ENCODE measurements around the gene CHRNA9.

CHRNA9 gene

GRCh38 chr4:40337523-40337922 lies 2.4 kb downstream of the CHRNA9 start:
- no peak for DNase-seq (ENCODE audit: low read depth in 3 of 3)

GRCh38 chr4:40340030-40340429 lies 4.9 kb downstream of the CHRNA9 start:
- no peak for DNase-seq (ENCODE audit: low read depth in 3 of 3)

- no peak for DNase-seq (ENCODE audit: low read depth in 3 of 3)
Observed at GRCh38 chr4:40347472-40347871, 12.3 kb downstream of the CHRNA9 start.

- no peak for DNase-seq (ENCODE audit: low read depth in 3 of 3)
Observed at GRCh38 chr4:40348000-40348399, 12.9 kb downstream of the CHRNA9 start.

- DNase-seq (ENCODE audit: low read depth in 3 of 3) = no peak
Observed at GRCh38 chr4:40349561-40350198, 14.5 kb downstream of the CHRNA9 start.

- no peak for DNase-seq (ENCODE audit: low read depth in 3 of 3)
Observed at GRCh38 chr4:40350627-40351227, 15.6 kb downstream of the CHRNA9 start.

DNA sequence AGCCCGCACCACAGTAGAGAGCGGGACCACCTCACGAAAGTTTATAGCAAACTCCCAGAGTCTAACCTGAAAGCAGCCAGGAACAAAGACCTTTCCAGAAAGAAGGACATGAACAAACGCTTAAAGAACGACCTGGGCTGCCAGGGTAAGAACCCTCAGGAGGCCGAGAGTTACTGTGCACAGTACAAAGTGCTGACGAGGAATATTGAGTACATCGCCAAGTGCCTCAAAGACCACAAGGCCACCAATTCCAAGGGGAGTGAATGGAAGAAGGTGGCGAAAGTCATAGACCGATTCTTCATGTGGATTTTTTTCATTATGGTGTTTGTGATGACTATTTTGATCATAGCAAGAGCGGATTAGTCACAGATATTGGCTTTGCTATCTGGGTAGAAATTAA lies 19.0 kb downstream of the CHRNA9 start:
- no peak for DNase-seq (ENCODE audit: low read depth in 3 of 3)

- no peak for DNase-seq (ENCODE audit: low read depth in 3 of 3)
Observed at GRCh38 chr4:40355131-40355530, 20.0 kb downstream of the CHRNA9 start.

DNA sequence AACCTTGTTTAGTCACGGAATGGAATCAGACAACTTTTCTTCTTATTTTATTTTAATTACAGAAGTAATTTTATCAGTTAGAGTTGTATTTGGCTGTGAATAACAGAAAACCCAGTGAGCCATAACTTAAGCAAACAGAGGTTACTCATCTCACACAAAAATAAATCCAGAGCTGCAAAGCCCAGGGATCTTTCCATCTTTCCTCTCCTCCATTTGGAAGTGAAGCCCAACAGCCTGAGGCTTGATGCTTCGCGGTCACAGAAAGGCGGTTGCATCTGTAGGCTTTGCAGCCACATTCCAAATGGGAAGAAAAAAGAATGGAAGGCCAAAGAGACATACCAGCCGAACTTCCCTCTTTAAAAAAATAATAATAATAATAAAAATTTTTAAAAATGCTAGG lies 22.6 kb downstream of the CHRNA9 start:
- no peak for DNase-seq (ENCODE audit: low read depth in 3 of 3)

DNA sequence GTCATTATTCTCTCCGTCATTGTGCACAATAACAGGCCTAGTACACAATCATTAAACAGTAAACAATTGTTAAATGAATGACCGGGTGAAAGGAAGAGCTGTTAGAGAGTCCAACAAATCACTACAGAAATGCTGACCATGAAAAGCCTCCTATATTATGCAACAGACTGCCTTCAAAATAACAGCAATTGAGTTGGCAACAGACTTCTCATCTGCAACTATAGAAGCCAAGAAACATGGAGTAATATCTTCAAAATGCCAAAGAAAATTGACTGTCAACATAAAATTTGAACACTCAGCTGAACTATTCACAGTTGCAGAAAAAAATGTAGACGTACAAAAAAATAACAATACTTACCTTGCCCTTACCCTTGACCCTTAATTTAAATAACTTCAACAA lies 26.2 kb downstream of the CHRNA9 start:
- DNase-seq (ENCODE audit: low read depth in 3 of 3) = no peak

DNA sequence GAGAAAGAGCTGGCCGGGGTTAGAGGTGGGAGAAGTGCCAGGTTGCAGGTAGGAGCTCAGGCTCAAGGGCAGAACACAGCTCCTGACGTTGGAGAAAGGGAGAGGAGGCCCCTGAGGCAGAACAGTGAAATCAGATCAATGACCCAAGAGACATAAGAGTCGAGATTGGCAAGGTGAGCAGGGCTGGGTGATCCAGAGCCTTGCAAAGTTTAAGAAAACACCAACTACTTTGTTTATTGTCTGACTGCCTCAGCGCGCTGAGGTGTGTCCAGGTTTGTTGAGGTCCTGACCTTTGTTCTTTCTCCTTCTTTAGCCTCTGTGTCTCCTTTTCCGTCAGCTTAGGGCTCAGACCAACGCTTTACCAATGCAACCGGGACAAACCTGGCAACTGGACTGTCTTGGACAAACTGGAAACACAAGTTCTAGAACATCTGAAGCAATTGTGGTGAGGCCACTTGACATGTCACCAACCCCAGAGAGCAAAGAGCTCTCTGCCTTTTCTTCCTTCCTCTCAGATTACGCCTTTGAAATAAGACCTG lies 28.3 kb downstream of the CHRNA9 start:
- no peak for DNase-seq (ENCODE audit: low read depth in 3 of 3)

DNA sequence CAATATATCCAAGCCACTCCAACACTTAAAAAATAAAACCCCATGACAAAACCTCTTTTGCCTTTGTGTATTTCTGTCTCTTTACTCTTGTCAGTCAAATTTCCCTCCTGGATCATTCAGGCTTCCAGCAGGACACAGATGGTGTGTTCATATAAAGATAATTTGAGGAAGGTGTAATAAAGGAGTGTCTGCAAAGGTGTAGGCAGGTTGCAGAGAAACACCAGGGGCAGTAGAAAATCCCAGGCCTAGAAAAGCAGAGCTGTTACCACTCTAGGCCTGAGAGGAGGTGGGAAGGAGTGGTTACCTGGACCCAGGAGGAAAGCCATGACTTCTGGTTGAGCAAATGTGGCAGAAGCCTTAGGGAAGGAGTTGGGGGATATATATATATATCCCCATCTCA lies 28.8 kb downstream of the CHRNA9 start:
- no peak for DNase-seq (ENCODE audit: low read depth in 3 of 3)

DNA sequence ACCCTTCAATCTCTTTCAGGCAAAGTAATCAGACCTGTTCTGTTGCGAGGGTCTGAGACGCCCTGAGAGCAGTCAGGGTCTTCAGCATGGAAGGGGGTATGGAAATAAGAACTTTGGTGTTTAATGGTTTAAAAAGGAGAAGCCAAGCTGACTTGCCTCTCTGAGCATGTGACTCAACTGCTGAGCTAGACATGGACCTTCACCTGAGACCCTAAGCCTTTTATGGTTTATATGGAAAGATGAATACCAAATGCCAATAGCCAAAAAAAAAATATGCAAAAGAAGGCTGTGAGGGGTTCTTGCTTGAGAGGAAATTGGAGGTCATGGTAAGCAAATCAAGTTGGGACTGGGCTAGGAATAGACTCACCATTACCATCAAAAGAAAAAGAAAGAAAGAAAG lies 30.6 kb downstream of the CHRNA9 start:
- no peak for DNase-seq (ENCODE audit: low read depth in 3 of 3)

- DNase-seq (ENCODE audit: low read depth in 3 of 3) = no peak
Observed at GRCh38 chr4:40367451-40367850, 32.3 kb downstream of the CHRNA9 start.

- DNase-seq (ENCODE audit: low read depth in 3 of 3) = no peak
Observed at GRCh38 chr4:40369437-40370274, 34.5 kb downstream of the CHRNA9 start.

GRCh38 chr4:40372651-40373050 lies 37.5 kb downstream of the CHRNA9 start:
- no peak for DNase-seq (ENCODE audit: low read depth in 3 of 3)

- DNase-seq (ENCODE audit: low read depth in 3 of 3) = no peak
Observed at GRCh38 chr4:40373636-40374035, 38.5 kb downstream of the CHRNA9 start.

- DNase-seq (ENCODE audit: low read depth in 3 of 3) = no peak
Observed at GRCh38 chr4:40375095-40375494, 40.0 kb downstream of the CHRNA9 start.

DNA sequence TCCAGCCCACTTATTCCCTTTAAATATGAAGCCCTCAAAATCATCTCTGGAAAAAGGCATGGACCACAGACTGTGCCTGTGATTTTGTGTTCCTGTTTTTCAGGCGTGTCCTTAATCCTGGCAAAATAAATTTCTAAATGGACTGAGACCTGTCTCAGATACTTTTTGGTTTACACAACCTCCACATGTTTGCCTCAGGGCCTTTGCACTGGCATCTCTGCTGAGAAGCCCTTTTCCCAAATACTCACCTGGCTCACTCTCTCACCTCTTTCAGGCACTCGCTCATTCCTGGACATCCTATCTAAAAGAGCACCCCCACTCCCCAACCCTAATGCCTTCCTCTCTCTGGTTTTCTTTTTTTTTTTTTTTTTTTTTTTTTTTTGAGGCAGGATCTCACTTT lies 40.5 kb downstream of the CHRNA9 start:
- no peak for DNase-seq (ENCODE audit: low read depth in 3 of 3)

- DNase-seq (ENCODE audit: low read depth in 3 of 3) = no peak
Observed at GRCh38 chr4:40377512-40378365, 42.6 kb downstream of the CHRNA9 start.

DNA sequence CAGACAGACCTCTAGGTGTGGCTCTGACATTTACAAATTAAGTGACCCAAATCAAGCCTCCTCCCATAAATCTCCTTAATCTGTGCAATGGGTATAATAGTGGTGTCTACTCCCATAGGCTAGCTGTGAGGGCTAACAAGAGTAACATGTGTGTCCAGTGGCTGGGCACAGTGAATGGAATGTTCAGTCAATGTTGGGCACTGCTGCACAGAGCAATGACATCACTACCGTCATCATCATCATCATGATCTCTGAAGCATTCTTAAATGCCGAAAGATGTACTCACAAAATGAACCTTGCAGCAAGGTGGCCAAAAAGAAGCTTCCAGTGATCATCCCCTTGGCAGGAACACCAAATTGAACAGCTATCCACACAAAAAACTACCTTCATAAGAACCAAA lies 43.5 kb downstream of the CHRNA9 start:
- no peak for DNase-seq (ENCODE audit: low read depth in 3 of 3)

DNA sequence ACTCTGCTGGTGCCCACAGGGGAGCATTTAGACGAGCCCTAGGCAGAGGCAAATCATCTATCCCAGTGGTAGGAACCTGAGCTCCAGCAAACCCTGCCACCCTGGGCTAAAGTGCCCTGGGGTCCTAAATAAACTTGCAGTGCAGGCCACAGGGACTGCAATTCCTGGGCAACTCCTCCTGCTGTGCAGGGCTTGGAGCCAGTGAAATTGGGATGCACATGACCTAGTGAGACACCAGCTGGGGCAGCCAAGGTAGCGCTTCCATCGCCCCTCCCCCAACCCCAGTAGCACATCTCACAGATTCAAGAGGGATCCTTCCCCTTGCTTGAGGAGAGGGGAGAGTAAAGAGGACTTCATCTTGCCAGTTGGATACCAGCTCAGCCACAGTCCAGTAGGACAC lies 44.1 kb downstream of the CHRNA9 start:
- DNase-seq (ENCODE audit: low read depth in 3 of 3) = no peak
